ENCODE results near the gene CCDC127. TPM values are rescaled to one million over a fixed set of nuclear protein-coding genes. Genes with fewer than 3 reads are reported as not detected.

The CCDC127 gene
- total RNA-seq, 1 experiment from 2014 or later, result 5.0 TPM

- no peak for DNase-seq (ENCODE audit: low read depth)
Observed at GRCh38 chr5:190366-191035, 27.5 kb downstream of the CCDC127 start.

GRCh38 chr5:189976-190365 lies 28.0 kb downstream of the CCDC127 start:
- DNase-seq (ENCODE audit: low read depth), result no peak

- no peak for DNase-seq (ENCODE audit: low read depth)
Observed at GRCh38 chr5:189486-189885, 28.5 kb downstream of the CCDC127 start.

GRCh38 chr5:188488-189481 lies 29.2 kb downstream of the CCDC127 start:
- peak; percentile 76 for DNase-seq (ENCODE audit: low read depth)

GRCh38 chr5:187617-188451 lies 30.1 kb downstream of the CCDC127 start:
- DNase-seq (ENCODE audit: low read depth), result no peak

- DNase-seq (ENCODE audit: low read depth), result no peak
Observed at GRCh38 chr5:187042-187431, 30.9 kb downstream of the CCDC127 start.

GRCh38 chr5:186091-187041 lies 31.6 kb downstream of the CCDC127 start:
- no peak for DNase-seq (ENCODE audit: low read depth)

- DNase-seq (ENCODE audit: low read depth), result no peak
Observed at GRCh38 chr5:185095-186070, 32.6 kb downstream of the CCDC127 start.

- no peak for DNase-seq (ENCODE audit: low read depth)
Observed at GRCh38 chr5:184471-184870, 33.5 kb downstream of the CCDC127 start.

- DNase-seq (ENCODE audit: low read depth), result no peak
Observed at GRCh38 chr5:182126-182525, 35.8 kb downstream of the CCDC127 start.

- DNase-seq (ENCODE audit: low read depth), result no peak
Observed at GRCh38 chr5:181566-181965, 36.4 kb downstream of the CCDC127 start.

- DNase-seq (ENCODE audit: low read depth), result no peak
Observed at GRCh38 chr5:181160-181559, 36.8 kb downstream of the CCDC127 start.

- DNase-seq (ENCODE audit: low read depth), result no peak
Observed at GRCh38 chr5:180286-180918, 37.6 kb downstream of the CCDC127 start.

GRCh38 chr5:179401-179800 lies 38.6 kb downstream of the CCDC127 start:
- no peak for DNase-seq (ENCODE audit: low read depth)

GRCh38 chr5:178110-178509 lies 39.8 kb downstream of the CCDC127 start:
- no peak for DNase-seq (ENCODE audit: low read depth)

GRCh38 chr5:176296-176823 lies 41.6 kb downstream of the CCDC127 start:
- DNase-seq (ENCODE audit: low read depth), result no peak

- no peak for DNase-seq (ENCODE audit: low read depth)
Observed at GRCh38 chr5:174876-175465, 43.0 kb downstream of the CCDC127 start.

GRCh38 chr5:174291-174600 lies 43.7 kb downstream of the CCDC127 start:
- no peak for DNase-seq (ENCODE audit: low read depth)

Measured in LHCN-M2 (cell line).